ENCODE measurements around the gene ITFG1.

ITFG1 gene

GRCh38 chr16:47395733-47396498 lies 64.9 kb downstream of the ITFG1 start:
- no peak for DNase-seq (ENCODE audit: extremely low spot score)
- TF ChIP-seq, protein P1, sequence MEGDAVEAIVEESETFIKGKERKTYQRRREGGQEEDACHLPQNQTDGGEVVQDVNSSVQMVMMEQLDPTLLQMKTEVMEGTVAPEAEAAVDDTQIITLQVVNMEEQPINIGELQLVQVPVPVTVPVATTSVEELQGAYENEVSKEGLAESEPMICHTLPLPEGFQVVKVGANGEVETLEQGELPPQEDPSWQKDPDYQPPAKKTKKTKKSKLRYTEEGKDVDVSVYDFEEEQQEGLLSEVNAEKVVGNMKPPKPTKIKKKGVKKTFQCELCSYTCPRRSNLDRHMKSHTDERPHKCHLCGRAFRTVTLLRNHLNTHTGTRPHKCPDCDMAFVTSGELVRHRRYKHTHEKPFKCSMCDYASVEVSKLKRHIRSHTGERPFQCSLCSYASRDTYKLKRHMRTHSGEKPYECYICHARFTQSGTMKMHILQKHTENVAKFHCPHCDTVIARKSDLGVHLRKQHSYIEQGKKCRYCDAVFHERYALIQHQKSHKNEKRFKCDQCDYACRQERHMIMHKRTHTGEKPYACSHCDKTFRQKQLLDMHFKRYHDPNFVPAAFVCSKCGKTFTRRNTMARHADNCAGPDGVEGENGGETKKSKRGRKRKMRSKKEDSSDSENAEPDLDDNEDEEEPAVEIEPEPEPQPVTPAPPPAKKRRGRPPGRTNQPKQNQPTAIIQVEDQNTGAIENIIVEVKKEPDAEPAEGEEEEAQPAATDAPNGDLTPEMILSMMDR (IDR thresholded peaks at IDR 0.05; ENCODE audit: control extremely low read depth, extremely low read depth, low read depth, missing control alignments) = no peak
- ChIA-PET POLR2A (no interaction called here), CTCF (no interaction called here)

DNA sequence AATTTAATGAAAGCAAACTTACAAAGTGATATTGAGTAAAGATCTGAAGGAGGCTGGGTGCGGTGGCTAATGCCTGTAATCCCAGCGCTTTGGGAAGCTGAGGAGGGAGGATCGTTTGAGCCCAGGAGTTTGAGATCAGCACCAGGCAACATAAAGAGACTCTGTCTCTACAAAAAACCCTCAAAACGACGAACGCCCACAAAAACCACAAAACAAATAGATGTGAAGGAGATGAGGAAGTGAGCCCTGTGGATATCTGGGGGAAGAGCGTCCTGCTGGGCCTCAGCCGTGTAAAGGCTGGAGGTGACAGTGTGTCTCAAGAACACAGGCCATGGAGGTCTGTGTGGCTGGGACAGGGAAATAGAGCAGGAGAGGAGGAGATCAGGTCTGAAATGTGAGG lies 68.8 kb downstream of the ITFG1 start:
- ChIA-PET CTCF (interaction anchor here (0.5 to 1.2 kb wide), 5 partner anchors 19 to 248 kb away, joined by 3 read pairs; partner anchors contain the start of gene NETO2), POLR2A (no interaction called here)
- TF ChIP-seq, protein P1 (IDR thresholded peaks at IDR 0.05; ENCODE audit: control extremely low read depth, extremely low read depth, low read depth, missing control alignments) = peak; percentile 2
- DNase-seq (ENCODE audit: extremely low spot score) = peak; percentile 31

DNA sequence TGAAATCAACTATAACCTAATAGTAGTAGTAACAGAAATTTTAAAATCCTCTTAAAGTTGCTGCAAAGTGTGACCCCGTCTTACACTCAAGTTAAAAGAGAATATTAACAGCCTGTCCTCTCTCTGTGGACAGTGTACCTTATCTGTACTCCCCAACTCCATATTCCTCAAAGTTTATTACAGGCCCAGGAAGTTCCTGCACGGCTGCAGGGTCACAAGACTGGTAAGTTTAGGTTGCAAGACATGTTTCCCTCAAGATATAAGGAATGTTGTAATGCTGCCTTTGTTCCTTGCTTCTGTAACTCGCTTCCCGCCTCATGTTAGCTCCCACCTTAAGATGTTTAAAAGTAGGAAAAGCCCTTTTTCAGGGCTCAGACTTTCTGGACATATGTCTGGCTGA lies 72.2 kb downstream of the ITFG1 start:
- TF ChIP-seq, protein P1 (IDR thresholded peaks at IDR 0.05; ENCODE audit: control extremely low read depth, extremely low read depth, low read depth, missing control alignments) = no peak
- no peak for DNase-seq (ENCODE audit: extremely low spot score)
- ChIA-PET CTCF (interaction anchor here (2.1 kb wide), 1 partner anchor 10 kb away, joined by 6 read pairs; no protein-coding TSS in a partner anchor), POLR2A (no interaction called here)

DNA sequence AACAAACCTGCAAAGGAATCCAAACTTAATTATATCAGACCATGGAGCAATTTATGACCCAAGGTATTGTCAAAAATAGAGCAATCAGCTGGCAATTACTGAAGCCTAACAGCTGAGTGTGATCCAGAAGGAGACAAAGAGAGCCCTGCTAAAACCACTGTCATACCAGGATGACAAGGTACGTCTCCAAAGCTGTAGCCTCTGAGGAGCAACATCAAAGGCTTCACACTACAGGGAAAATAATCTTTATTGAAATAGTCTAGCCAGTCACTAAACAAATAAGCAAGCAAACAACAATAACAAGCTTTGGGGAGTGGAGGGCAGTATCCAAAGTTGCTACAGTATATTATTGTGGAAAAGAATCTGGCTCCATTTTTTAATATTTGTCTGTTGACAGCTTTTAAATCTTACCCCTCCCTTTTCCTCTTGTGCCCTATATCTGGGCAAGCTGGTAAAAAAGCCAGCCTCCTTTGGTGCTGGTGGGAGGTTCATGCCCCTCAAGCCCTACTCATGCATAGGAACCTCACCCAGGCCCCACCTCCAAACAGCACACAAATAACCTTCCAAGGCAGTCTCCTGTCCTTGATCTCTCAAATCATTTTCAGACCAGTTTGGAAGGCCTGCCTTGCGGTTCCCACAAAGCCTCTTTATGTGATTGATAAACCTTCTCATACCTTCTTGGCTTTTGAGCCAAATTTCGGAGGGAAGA lies 73.7 kb downstream of the ITFG1 start:
- TF ChIP-seq, protein P1 (IDR thresholded peaks at IDR 0.05; ENCODE audit: control extremely low read depth, extremely low read depth, low read depth, missing control alignments) = no peak
- POLR2A ChIA-PET = no interaction called here
- DNase-seq (ENCODE audit: extremely low spot score) = no peak
- CTCF ChIA-PET = interaction anchor here (2.5 kb wide), 1 partner anchor 10 kb away, joined by 5 read pairs; no protein-coding TSS in a partner anchor

GRCh38 chr16:47386201-47386718 lies 74.6 kb downstream of the ITFG1 start:
- CTCF ChIA-PET = interaction anchor here (2.5 kb wide), 1 partner anchor 9 kb away, joined by 5 read pairs; no protein-coding TSS in a partner anchor
- POLR2A ChIA-PET = no interaction called here
- DNase-seq (ENCODE audit: extremely low spot score) = no peak
- TF ChIP-seq, protein P1 (IDR thresholded peaks at IDR 0.05; ENCODE audit: control extremely low read depth, extremely low read depth, low read depth, missing control alignments) = no peak

- TF ChIP-seq, protein P1 (IDR thresholded peaks at IDR 0.05; ENCODE audit: control extremely low read depth, extremely low read depth, low read depth, missing control alignments) = no peak
- no peak for DNase-seq (ENCODE audit: extremely low spot score)
- ChIA-PET POLR2A (no interaction called here), CTCF (interaction anchor here (3.6 kb wide), 1 partner anchor 17 kb away, joined by 17 read pairs; no protein-coding TSS in a partner anchor)
These were observed 78.5 kb downstream of the ITFG1 start for GRCh38 chr16:47382362-47382761.
